Measurements from ENCODE around the gene PKDCC.

The PKDCC gene

GRCh38 chr2:42012137-42012536, 35.7 kb upstream of the PKDCC start:
- ChIA-PET POLR2A (no interaction called here), CTCF (no interaction called here)
- TF ChIP-seq SP1 (IDR thresholded peaks at IDR 0.05), result no peak
- TF ChIP-seq SUZ12 (IDR thresholded peaks at IDR 0.05), result no peak
- no peak for TF ChIP-seq CTBP1 (IDR thresholded peaks at IDR 0.05; ENCODE audit: borderline replicate concordance)
- TF ChIP-seq FOXA1 (IDR thresholded peaks at IDR 0.05), result no peak
- TF ChIP-seq NFRKB (IDR thresholded peaks at IDR 0.05), result no peak
- TF ChIP-seq FOXK2 (IDR thresholded peaks at IDR 0.05), result no peak
- TF ChIP-seq L3MBTL2 (conservative IDR thresholded peaks at IDR 0.05), result no peak
- no peak for TF ChIP-seq ARNT (IDR thresholded peaks at IDR 0.05)
- TF ChIP-seq LEF1 (IDR thresholded peaks at IDR 0.05; ENCODE audit: borderline replicate concordance), result no peak
- TF ChIP-seq ZNF384 (IDR thresholded peaks at IDR 0.05), result no peak
- TF ChIP-seq FOXM1 (IDR thresholded peaks at IDR 0.05; ENCODE audit: borderline replicate concordance), result no peak
- no peak for DNase-seq (ENCODE audit: extremely low spot score)

GRCh38 chr2:42012651-42013050, 35.2 kb upstream of the PKDCC start:
- no peak for TF ChIP-seq TARDBP (IDR thresholded peaks at IDR 0.05)
- TF ChIP-seq L3MBTL2 (conservative IDR thresholded peaks at IDR 0.05), result no peak
- no peak for TF ChIP-seq SP1 (IDR thresholded peaks at IDR 0.05)
- no peak for TF ChIP-seq ZNF384 (IDR thresholded peaks at IDR 0.05)
- no peak for TF ChIP-seq LEF1 (IDR thresholded peaks at IDR 0.05; ENCODE audit: borderline replicate concordance)
- no peak for TF ChIP-seq SUZ12 (IDR thresholded peaks at IDR 0.05)
- no peak for TF ChIP-seq HDGF (IDR thresholded peaks at IDR 0.05; ENCODE audit: borderline replicate concordance)
- no peak for TF ChIP-seq CTBP1 (IDR thresholded peaks at IDR 0.05; ENCODE audit: borderline replicate concordance)
- no peak for DNase-seq (ENCODE audit: extremely low spot score)
- POLR2A ChIA-PET, result no interaction called here
- CTCF ChIA-PET, result no interaction called here

GRCh38 chr2:42013409-42013808, 34.4 kb upstream of the PKDCC start:
- DNase-seq (ENCODE audit: extremely low spot score), result no peak
- ChIA-PET CTCF (no interaction called here), POLR2A (no interaction called here)
- no peak for TF ChIP-seq TARDBP (IDR thresholded peaks at IDR 0.05)
- no peak for TF ChIP-seq L3MBTL2 (conservative IDR thresholded peaks at IDR 0.05)
- TF ChIP-seq PKNOX1 (IDR thresholded peaks at IDR 0.05), result no peak
- no peak for TF ChIP-seq BHLHE40 (IDR thresholded peaks at IDR 0.05; ENCODE audit: borderline replicate concordance)
- no peak for TF ChIP-seq FOXM1 (IDR thresholded peaks at IDR 0.05; ENCODE audit: borderline replicate concordance)
- no peak for TF ChIP-seq SUZ12 (IDR thresholded peaks at IDR 0.05)
- no peak for TF ChIP-seq SP1 (IDR thresholded peaks at IDR 0.05)
- TF ChIP-seq ELF4 (IDR thresholded peaks at IDR 0.05), result no peak
- TF ChIP-seq HDGF (IDR thresholded peaks at IDR 0.05; ENCODE audit: borderline replicate concordance), result no peak
- TF ChIP-seq LEF1 (IDR thresholded peaks at IDR 0.05; ENCODE audit: borderline replicate concordance), result no peak
- no peak for TF ChIP-seq NFRKB (IDR thresholded peaks at IDR 0.05)
- no peak for TF ChIP-seq ARNT (IDR thresholded peaks at IDR 0.05)
- TF ChIP-seq CTBP1 (IDR thresholded peaks at IDR 0.05; ENCODE audit: borderline replicate concordance), result no peak
- TF ChIP-seq ZNF384 (IDR thresholded peaks at IDR 0.05), result no peak
- no peak for TF ChIP-seq FOXK2 (IDR thresholded peaks at IDR 0.05)
- TF ChIP-seq FOXA1 (IDR thresholded peaks at IDR 0.05), result no peak

GRCh38 chr2:42021464-42021863, 26.4 kb upstream of the PKDCC start:
- no peak for TF ChIP-seq FOXK2 (IDR thresholded peaks at IDR 0.05)
- TF ChIP-seq SP1 (IDR thresholded peaks at IDR 0.05), result no peak
- TF ChIP-seq PKNOX1 (IDR thresholded peaks at IDR 0.05), result no peak
- TF ChIP-seq CTBP1 (IDR thresholded peaks at IDR 0.05; ENCODE audit: borderline replicate concordance), result no peak
- no peak for TF ChIP-seq NFRKB (IDR thresholded peaks at IDR 0.05)
- TF ChIP-seq L3MBTL2 (conservative IDR thresholded peaks at IDR 0.05), result no peak
- no peak for TF ChIP-seq TARDBP (IDR thresholded peaks at IDR 0.05)
- no peak for TF ChIP-seq FOXA1 (IDR thresholded peaks at IDR 0.05)
- TF ChIP-seq ZNF384 (IDR thresholded peaks at IDR 0.05), result no peak
- no peak for TF ChIP-seq SUZ12 (IDR thresholded peaks at IDR 0.05)
- no peak for TF ChIP-seq BHLHE40 (IDR thresholded peaks at IDR 0.05; ENCODE audit: borderline replicate concordance)
- no peak for TF ChIP-seq FOXM1 (IDR thresholded peaks at IDR 0.05; ENCODE audit: borderline replicate concordance)
- no peak for TF ChIP-seq HDGF (IDR thresholded peaks at IDR 0.05; ENCODE audit: borderline replicate concordance)
- no peak for TF ChIP-seq ELF4 (IDR thresholded peaks at IDR 0.05)
- no peak for TF ChIP-seq ARNT (IDR thresholded peaks at IDR 0.05)
- no peak for TF ChIP-seq LEF1 (IDR thresholded peaks at IDR 0.05; ENCODE audit: borderline replicate concordance)
- no peak for DNase-seq (ENCODE audit: extremely low spot score)
- ChIA-PET CTCF (interaction anchor here (0.6 to 1.0 kb wide), 3 partner anchors 19 to 436 kb away, joined by 3 read pairs; no protein-coding TSS in a partner anchor), POLR2A (no interaction called here)

GRCh38 chr2:42025151-42025582, 22.7 kb upstream of the PKDCC start:
- CTCF ChIA-PET, result interaction anchor here (1.0 to 1.3 kb wide), 2 partner anchors 20 to 171 kb away, joined by 3 to 4 read pairs; no protein-coding TSS in a partner anchor
- POLR2A ChIA-PET, result interaction anchor here (0.6 to 2.0 kb wide), 4 partner anchors 15 to 23 kb away, joined by 4 to 18 read pairs (median 4); partner anchors contain the start of gene PKDCC
- DNase-seq (ENCODE audit: extremely low spot score), result peak; percentile 54
- no peak for TF ChIP-seq FOXK2 (IDR thresholded peaks at IDR 0.05)
- no peak for TF ChIP-seq BHLHE40 (IDR thresholded peaks at IDR 0.05; ENCODE audit: borderline replicate concordance)
- no peak for TF ChIP-seq HDGF (IDR thresholded peaks at IDR 0.05; ENCODE audit: borderline replicate concordance)
- TF ChIP-seq ELF4 (IDR thresholded peaks at IDR 0.05), result no peak
- TF ChIP-seq CTBP1 (IDR thresholded peaks at IDR 0.05; ENCODE audit: borderline replicate concordance), result no peak
- no peak for TF ChIP-seq NFRKB (IDR thresholded peaks at IDR 0.05)
- TF ChIP-seq ARNT (IDR thresholded peaks at IDR 0.05), result no peak
- no peak for TF ChIP-seq SP1 (IDR thresholded peaks at IDR 0.05)

GRCh38 chr2:42026272-42026671, 21.5 kb upstream of the PKDCC start:
- POLR2A ChIA-PET, result interaction anchor here (2.0 kb wide), 1 partner anchor 22 kb away, joined by 18 read pairs; the partner anchor contains the start of gene PKDCC
- CTCF ChIA-PET, result interaction anchor here (0.6 to 1.3 kb wide), 3 partner anchors 15 to 173 kb away, joined by 3 to 4 read pairs (median 3); no protein-coding TSS in a partner anchor
- TF ChIP-seq FOXA1 (IDR thresholded peaks at IDR 0.05) (no peak), HDGF (IDR thresholded peaks at IDR 0.05; ENCODE audit: borderline replicate concordance) (no peak), ARNT (IDR thresholded peaks at IDR 0.05) (no peak), SUZ12 (IDR thresholded peaks at IDR 0.05) (no peak)
- DNase-seq (ENCODE audit: extremely low spot score), result no peak

All from HEK293T (cell line).